CMK (cell line): Measurements from ENCODE around the gene STARD9.
"Not testable (repeated sequence)": the region's sequence is repeated elsewhere in the genome, so short reads cannot be mapped to it uniquely, and the experiment has no call there.

Experiments used
- DNase-seq: peaks from one replicate; pipeline ENCODE4 v3.0.0-alpha.2; 2010; ENCODE audit warnings: low read depth

The STARD9 gene

DNA sequence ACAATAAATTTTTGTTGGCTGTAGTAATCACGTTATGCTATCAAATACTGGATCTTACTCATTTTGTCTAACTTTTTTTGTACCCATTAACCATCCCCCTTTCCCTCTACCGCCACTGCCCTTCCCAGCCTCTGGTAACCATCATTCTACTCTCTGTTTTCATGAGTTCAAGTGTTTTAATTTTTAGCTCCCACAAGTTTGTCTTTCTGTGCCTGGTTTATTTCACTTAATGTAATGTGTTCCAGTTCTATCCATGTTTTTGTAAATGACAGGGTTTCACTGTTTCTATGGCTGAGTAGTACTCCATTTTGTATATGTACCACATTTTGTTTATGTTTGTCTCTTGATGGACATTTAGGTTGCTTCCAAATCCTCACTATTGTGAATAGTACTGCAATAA lies 52.1 kb downstream of the STARD9 start:
- DNase-seq = no peak

DNA sequence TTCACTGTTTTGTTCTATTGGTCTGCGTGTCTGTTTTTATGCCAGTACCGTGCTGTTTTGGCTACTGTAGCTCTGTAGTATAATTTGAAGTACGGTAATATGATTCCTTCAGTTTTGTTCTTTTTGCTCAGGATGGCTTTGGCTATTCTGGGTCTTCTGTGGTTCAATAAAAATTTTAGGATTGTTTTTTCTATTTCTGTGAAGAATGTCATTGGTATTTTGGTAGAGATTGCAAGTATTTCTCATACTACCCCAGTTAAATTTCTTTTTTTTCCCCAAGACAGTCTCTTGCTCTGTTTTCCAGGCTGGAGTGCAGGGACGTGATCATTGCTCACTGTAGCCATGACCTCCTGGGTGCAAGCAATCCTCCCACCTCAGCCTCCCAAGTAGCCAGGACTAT lies 53.4 kb downstream of the STARD9 start:
- no peak for DNase-seq

DNA sequence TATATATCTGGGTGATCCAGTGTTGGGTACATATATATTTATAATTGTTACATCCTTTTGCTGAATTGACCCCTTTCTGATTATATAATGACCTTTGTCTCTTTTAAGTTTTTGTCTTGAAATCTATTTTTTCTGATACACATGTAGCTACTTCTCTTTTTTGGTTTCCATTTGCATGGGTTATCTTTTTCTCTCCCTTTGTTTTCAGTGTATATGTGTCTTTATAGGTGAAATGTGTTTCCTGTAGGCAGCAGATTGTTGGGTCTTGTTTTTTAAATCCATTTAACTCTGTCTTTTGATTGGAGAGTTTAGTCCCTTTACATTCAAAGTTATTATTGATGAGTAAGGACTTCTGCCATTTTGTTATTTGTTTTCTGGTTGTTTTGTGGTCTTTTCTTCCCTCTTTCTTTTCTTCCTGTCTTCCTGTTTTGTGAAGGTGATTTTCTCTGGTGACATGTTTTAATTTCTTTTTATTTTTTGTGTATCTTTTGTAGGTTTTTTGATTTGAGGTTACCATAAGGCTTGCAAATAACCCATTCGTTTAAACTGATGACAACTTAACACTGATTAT lies 56.8 kb downstream of the STARD9 start:
- no peak for DNase-seq

DNA sequence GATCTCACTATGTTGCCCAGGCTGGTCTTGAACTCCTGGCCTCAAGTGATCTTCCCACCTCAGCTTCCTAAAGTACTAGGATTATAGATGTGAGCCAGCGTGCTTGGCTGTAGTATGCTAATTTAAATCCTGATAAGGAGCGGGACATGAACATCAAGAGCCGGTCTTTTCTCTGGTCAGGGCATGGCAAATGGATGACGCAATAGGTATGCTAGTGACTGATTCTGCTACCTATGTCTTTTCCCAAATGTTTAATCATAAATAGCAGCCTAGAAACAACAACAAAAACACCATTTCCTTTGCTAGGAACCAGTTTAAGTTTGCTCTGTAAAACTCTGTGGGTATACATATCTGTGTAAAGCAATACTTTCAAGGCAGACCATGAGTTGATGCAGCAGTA lies 64.7 kb downstream of the STARD9 start:
- no peak for DNase-seq

DNA sequence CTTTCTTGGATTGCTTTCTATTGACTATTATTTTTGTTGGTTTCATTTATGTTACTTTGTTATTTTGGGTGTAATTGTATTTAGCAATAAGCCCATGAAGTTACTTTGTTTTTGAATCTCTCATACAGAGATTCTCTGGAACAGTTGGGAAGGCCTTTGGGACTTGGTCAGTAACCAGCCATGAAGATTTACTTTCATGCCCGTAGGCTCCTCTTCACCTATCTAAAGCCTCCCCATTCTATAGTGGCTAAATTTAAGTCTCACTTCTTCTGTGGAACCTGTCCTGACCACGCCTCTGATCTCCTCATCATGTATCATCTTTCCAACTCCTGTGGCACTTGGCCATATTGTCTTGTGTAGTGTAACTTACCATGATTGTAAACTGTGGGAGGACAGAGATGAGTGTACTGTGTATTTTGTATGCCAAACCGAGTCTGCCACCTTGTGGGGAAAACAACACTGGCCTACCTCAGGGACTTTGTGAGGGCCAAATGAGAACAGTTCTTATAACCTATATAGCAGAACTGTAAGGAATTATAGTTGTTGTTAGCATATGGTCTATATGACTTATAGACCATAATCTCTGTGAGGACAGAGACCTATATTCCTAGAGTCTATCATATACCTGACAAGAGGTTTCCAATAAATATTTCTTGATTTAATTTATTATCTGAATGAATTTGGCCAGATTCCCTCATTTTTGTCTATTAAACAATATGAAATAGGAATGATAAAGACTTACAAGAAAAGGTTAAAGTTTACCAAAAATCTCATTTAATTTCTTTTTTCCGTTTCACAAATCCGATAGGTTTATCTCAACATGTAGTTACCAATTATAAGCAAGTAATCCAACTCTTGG lies 75.0 kb downstream of the STARD9 start:
- peak; percentile 15 for DNase-seq

DNA sequence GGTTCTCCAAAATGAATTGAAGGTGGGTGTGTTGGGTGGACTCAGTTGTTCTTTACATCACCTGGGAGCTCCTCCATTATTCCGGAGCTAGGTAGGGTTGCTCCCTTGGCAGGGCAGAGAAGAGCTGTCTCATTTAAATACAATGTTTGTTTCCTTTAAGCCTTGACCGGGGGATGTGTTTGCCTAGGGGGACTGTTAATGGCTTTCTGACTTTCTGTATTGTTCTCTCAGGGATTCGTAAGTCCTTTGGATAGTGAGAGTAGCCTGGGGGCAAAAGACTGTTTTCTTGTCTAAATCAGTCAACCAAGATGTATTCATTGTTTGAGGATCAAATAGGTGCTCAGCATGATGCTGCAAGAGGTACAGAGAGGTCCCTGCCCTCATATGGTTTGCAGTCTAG lies 90.4 kb downstream of the STARD9 start:
- DNase-seq = no peak

DNA sequence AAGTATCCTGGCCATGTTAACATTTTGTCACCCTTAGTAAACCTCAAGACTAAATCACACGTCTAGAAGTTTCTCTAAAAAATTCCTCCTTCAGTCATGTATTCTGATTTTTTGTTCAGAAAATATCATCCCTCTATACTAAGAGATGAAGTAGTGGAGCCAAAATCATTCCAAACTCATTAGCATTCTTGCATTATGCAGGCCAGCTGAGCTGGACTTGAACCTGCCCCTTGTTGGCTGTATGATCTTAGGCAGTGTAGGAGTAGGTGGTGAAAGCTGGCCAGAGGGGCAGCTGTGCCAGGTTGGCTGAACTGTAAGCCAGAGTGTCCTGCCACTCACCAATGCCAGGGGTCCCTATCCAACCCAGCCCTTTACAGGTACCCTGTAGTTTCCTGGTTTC lies 92.4 kb downstream of the STARD9 start:
- DNase-seq = no peak

DNA sequence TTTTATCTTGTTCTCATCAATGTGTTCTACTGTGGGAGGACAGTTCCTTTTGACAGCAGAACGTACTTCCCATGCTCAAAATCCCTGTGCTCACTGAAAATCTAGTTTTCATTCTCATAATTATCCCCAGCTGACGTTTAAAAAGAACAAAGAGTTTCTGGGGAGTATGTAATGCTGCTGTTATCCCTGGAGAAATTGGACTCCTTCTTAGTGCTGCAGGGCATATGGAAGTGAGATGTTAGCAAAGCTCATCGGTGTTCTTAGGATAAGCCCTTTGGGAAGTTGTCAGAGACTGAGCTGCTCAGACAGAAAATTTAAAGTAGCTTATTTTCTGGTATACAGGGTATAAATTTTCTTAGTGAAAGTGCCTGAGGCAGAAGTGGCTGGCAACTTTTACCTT lies 95.0 kb downstream of the STARD9 start:
- no peak for DNase-seq

DNA sequence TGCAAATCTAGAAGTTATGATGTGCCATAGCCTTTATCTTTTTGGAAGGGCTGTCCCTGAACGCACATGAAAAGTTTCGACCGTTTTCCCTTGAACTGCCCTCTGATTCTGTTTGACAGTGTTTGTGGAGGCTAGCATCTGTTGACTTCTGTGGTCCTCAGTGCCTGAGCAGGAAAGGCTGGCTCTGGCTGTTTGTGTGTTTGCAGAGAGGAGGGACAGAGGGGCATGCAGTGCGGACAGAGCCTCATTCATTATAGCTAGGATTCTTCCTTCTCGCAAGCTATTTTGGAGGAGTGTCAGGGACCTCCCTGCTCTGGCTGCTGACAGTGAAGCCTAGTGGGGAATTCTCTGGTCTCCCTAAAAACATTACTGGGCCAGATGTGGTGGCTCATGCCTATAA lies 97.0 kb downstream of the STARD9 start:
- DNase-seq = no peak

DNA sequence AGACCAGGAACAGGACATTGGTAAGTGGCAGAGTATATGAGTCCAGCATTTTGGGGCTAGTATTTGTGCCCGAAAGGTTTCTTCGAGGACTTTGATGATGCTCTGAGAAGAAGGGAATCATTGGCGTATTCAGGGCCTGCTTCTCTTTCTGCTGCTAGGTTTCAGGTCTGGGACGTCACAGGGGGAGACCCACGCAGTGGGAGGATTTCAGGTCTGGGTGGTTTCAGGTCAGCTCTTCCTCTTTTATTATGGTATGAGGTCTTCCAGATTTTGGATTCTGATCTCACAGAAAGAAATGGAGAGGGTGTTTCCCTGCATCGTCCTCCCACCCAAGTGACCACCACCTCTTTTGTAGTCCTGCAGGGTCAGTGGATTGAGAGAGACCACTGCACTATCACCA lies 99.1 kb downstream of the STARD9 start:
- DNase-seq = no peak

DNA sequence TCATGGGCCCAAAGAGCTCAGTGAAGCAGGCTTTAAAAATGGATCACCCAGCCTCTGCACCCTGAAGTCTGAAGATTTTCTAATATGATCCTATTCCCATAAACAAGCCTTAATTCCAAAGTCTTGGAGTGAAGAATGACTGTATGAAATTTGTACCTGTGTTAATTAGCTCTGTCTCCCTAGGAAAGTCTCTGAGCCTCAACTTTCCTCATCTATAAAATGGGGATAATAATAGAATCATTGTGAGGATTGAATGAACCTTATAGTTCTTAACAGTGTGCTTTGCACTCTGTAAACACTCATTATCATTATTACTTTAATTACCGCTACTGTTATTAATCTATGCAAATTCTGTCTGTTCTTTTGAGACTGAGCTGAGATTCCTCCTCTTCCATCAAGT lies 99.6 kb downstream of the STARD9 start:
- no peak for DNase-seq

DNA sequence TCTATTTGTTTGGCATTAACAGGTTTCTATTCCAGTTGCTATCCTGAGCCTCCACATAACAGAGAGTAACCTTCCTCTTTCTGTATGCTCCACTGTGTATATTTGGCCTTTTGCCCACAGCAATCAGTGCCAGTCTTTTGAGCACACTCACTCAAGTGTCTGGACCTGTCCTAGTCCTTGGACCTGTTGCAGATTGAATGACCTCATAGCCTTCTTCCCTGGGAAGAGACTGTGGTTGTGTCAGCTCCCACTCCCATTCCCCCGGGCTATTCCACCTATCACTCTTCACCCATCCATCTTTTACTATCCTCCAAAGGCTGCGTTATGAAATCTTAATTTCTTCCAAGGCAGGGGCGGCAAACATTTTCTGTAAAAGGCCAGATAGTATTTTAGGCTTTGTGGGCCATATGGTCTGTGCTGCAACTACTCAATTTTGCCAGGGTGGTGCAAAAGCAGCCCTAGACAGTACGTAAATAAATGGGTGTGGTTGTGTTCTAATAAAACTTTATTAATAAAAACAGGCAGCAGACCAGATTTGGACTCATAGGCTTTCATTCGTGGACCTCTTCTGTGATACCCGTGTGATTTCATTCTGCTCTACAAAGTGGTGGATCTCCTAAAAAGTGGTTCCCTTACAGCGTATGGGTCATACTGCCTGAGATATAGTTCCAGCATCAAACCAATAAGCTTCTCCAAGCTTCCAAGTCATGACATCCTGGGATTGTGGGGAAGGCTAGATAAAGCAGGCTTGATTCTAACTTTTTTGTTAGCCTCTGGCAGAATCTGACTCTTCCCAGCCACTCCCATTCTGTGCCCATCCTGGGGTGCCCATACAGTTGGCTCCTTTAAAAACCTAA lies 104.1 kb downstream of the STARD9 start:
- DNase-seq = no peak

DNA sequence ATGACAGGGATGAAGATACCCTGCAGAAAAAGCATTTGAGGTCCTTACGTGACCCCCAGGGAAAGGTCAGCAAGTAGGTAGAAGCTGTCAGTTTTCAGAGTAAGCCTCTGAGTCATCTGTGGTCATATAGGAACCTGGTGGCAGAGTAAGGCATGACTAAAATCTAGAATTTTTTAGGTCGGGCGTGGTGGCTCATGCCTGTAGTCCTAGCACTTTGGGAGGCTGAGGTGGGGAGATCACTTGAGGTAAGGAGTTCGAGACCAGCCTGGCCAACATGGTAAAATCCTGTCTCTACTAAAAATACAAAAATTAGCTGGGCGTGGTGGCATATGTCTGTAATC lies 104.7 kb downstream of the STARD9 start:
- DNase-seq = not testable (repeated sequence)

DNA sequence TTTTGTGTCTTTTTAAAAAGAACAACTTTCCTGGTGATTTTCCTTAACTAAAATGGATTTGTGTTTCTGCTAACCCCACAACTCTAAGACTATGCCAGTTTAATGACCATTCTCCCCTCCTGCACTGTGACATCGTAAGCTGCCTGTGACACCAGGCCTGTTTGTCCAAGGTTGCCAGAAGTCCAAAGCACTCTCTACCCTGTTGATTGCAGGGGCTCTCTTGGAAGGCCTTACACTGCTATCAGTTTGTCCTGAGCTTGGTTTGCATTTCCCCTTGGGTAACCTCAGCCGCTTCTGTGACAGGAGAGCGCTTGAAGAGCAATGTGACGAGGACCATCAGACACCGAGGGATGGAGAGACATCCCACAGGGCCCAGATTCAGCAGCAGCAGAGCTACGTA lies 105.7 kb downstream of the STARD9 start:
- no peak for DNase-seq

DNA sequence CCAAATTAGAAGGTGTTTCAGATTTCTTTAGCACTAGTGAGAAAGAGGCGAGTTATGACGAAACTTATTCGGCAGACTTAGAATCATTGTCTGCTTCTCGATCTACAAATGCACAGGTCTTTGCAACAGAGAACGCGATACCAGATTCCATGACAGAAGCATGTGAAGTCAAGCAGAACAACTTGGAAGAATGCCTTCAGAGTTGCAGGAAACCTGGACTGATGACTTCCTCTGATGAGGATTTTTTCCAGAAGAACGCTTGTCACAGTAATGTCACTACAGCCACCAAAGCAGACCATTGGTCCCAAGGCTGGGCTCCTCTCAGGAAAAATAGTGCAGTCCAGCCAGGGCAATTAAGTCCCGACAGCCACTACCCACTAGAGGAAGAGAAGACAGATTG lies 110.9 kb downstream of the STARD9 start:
- no peak for DNase-seq

DNA sequence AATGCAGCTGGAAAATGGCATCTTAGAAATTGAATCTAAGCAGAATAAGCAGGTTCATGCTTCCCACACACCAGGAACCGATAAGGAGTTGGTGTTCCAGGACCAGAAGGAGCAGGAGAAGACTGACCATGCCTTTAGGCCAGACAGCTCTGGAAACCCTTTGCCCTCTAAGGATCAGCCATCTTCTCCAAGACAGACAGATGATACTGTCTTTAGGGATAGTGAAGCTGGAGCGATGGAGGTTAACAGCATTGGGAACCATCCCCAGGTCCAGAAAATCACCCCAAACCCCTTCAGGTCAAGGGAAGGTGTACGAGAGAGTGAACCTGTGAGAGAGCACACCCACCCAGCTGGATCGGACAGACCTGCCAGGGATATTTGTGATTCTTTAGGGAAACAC lies 112.3 kb downstream of the STARD9 start:
- DNase-seq = no peak

DNA sequence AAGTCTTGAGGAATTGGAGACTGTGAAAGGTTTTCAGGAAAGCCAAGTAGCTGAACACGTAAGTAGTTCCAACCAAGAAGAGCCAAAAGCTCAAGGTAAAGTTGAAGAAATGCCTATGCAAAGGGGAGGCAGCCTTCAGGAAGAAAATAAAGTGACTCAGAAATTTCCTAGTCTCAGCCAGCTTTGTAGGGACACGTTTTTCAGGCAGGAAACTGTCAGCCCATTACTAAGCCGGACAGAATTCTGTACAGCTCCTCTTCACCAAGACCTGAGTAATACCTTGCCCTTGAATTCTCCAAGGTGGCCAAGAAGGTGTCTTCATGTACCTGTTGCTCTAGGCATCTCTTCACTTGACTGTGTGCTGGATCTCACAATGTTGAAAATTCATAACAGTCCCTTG lies 112.9 kb downstream of the STARD9 start:
- no peak for DNase-seq

DNA sequence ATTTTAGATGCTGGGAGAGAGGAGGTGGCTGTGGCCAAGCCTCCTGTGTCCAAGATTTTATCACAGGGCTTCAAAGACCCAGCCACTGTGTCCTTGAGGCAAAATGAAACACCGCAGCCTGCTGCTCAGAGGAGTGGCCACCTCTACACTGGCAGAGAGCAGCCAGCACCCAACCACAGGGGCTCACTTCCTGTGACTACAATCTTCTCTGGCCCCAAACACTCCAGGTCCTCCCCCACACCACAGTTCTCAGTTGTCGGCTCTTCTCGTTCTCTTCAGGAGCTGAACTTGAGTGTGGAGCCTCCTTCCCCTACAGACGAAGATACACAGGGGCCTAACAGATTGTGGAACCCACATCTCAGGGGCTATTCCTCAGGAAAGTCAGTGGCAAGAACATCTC lies 115.9 kb downstream of the STARD9 start:
- peak; percentile 50 for DNase-seq

DNA sequence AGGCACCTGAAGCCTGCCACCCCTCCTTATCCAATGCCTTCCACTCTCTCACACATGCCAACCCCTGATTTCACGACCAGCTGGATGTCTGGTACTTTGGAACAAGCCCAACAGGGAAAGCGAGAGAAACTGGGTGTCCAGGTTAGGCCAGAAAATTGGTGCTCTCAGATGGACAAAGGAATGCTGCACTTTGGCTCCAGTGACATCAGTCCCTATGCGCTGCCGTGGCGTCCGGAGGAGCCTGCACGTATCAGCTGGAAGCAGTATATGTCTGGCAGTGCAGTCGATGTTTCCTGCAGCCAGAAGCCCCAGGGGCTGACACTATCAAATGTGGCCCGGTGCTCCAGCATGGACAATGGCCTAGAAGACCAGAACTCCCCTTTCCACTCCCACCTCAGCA lies 116.4 kb downstream of the STARD9 start:
- DNase-seq = no peak

DNA sequence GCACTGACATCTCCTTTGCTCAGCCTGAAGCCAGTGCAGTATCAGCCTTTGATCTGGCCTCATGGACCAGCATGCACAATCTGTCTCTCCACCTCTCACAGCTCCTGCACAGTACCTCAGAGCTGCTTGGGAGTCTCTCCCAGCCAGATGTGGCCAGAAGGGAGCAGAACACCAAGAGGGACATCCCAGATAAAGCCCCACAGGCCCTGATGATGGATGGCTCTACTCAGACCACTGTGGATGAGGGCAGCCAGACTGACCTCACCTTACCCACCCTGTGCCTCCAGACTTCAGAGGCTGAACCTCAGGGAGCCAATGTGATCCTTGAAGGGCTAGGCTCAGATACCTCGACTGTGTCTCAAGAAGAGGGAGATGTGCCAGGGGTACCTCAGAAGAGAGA lies 117.1 kb downstream of the STARD9 start:
- DNase-seq = no peak

DNA sequence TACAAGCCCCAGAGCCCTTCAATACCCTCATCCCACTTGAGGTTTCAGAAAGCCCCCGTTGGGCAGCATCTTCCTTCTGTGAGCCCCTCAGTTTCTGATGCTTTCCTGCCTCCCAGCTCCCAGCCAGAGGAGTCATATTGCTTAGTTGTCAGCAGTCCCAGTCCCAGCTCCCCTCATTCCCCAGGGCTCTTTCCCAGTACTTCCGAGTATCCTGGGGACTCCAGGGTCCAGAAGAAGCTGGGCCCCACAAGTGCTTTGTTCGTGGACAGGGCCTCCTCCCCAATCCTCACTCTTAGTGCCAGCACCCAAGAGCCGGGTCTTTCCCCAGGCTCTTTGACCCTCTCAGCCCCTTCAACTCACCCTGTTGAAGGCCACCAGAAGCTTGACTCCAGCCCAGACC lies 117.6 kb downstream of the STARD9 start:
- DNase-seq = no peak

DNA sequence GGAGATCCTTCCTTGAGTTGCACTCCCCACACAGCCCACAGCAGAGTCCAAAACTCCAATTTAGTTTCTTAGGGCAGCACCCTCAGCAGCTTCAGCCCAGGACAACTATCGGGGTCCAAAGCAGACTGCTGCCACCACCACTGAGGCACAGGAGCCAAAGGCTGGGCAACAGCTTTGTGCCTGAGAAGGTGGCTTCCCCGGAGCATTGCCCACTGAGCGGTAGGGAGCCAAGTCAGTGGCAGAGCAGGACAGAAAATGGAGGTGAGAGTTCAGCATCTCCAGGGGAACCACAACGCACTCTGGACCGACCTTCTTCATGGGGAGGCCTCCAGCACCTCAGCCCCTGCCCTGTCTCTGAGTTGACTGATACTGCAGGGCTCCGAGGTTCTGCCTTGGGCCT lies 118.1 kb downstream of the STARD9 start:
- no peak for DNase-seq

DNA sequence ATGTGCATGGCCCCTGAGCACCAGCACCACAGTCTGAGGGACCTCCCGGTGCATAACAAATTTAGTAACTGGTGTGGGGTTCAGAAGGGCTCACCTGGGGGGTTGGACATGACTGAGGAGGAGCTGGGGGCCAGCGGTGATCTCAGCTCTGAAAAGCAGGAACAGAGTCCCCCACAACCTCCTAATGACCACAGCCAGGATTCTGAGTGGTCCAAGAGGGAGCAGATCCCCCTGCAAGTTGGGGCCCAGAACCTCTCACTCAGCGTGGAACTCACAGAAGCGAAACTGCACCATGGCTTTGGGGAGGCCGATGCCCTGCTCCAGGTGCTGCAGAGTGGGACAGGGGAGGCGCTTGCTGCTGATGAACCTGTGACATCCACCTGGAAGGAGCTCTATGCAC lies 118.5 kb downstream of the STARD9 start:
- DNase-seq = no peak
